A673 (cell line): ENCODE measurements around the gene PRKAG2.

Experiments
- EZH2 ChIP-seq: fragments of 200-600 bp; sonication (generic); IDR thresholded peaks from 2 replicates; pipeline ENCODE4 v1.6.1; 2017; ENCODE audit warnings: borderline replicate concordance, low read depth, mild to moderate bottlenecking, mixed read lengths, antibody characterized with exemption, low read length; ENCODE audit not compliant: poor library complexity, severe bottlenecking
- TF ChIP-seq, protein P1 (sequence below): fragments of 300-800, 200-600 bp; sonication (generic); conservative IDR thresholded peaks from 2 replicates; pipeline ENCODE4 v1.5.1; 2017; ENCODE audit warnings: low read depth, mild to moderate bottlenecking, antibody characterized with exemption, low read length, moderate library complexity, mixed read lengths

DNA sequence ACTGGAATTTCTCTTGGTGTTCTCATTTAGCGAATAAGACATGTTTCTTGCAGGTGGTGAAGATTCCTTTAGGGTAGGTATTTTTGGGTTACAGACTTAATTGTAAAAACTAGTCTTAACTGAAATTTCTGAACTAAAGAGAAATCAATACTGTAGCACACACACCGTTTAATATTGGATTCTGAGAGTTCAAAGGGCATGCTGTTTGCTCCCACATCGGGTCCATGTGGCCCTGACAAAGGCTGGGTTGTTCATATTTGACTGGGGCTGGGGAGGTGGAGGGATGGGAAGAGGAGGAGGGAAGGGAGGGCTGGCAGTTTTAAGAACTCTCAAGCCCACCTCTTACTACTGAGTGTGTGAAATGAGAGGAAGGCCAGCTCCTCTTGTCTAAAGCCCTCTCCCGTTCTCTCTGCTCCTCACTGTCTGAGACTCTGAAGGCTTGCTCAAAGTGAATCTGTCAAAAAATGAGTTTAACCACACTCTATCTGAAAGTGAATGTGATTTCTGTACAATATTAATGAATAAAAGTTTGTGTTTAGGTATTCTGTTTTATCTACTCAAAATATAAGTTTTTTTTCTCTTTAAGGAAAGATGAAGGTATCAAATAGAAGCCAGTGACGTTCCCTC lies 317.2 kb downstream of the PRKAG2 start:
- TF ChIP-seq, protein P1, sequence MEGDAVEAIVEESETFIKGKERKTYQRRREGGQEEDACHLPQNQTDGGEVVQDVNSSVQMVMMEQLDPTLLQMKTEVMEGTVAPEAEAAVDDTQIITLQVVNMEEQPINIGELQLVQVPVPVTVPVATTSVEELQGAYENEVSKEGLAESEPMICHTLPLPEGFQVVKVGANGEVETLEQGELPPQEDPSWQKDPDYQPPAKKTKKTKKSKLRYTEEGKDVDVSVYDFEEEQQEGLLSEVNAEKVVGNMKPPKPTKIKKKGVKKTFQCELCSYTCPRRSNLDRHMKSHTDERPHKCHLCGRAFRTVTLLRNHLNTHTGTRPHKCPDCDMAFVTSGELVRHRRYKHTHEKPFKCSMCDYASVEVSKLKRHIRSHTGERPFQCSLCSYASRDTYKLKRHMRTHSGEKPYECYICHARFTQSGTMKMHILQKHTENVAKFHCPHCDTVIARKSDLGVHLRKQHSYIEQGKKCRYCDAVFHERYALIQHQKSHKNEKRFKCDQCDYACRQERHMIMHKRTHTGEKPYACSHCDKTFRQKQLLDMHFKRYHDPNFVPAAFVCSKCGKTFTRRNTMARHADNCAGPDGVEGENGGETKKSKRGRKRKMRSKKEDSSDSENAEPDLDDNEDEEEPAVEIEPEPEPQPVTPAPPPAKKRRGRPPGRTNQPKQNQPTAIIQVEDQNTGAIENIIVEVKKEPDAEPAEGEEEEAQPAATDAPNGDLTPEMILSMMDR = no peak
- TF ChIP-seq EZH2 = no peak
